Activated CD4-positive, alpha-beta memory T cell treated with anti-CD3 and anti-CD28 coated beads for 36 hours (primary cell): Measurements from ENCODE around the gene MMS22L. TPM values are rescaled to one million over a fixed set of nuclear protein-coding genes. Genes with fewer than 3 reads are reported as not detected.

Experiments used
- CTCF ChIA-PET: fragments of 350-600 bp; sonication (Branson Sonifier 250); formaldehyde crosslinking; loops from one replicate; lab custom pipeline; 2021; ENCODE audit warnings: antibody characterized with exemption, inconsistent platforms; lab: Charles Lee
- POLR2A ChIA-PET: fragments of 350-600 bp; sonication (Branson Sonifier 250); formaldehyde crosslinking; loops from one replicate; lab custom pipeline; 2021; ENCODE audit warnings: antibody characterized with exemption; lab: Charles Lee
- DNase-seq: peaks from one replicate; pipeline ENCODE4 v3.0.0-alpha.2; 2020
- H3K27ac Mint-ChIP-seq: one replicate; pipeline ENCODE4 v1.8.0; 2021; ENCODE audit warnings: mixed read lengths
- H3K27me3 Mint-ChIP-seq: one replicate; pipeline ENCODE4 v1.8.0; 2021; ENCODE audit warnings: mixed read lengths
- H3K36me3 Mint-ChIP-seq: one replicate; pipeline ENCODE4 v1.8.0; 2021; ENCODE audit warnings: mixed read lengths
- H3K4me1 Mint-ChIP-seq: one replicate; pipeline ENCODE4 v1.8.0; 2021; ENCODE audit warnings: low read depth, mixed read lengths
- H3K4me3 Mint-ChIP-seq: one replicate; pipeline ENCODE4 v1.8.0; 2021; ENCODE audit warnings: mild to moderate bottlenecking, mixed read lengths
- H3K9me3 Mint-ChIP-seq: one replicate; pipeline ENCODE4 v1.8.0; 2021; ENCODE audit warnings: mixed read lengths
- intact Hi-C: fragments of 100-400 bp; cut with micrococcal nuclease; formaldehyde crosslinking; loops from one replicate; pipeline ENCODE4 v1.15.1; 2023
- total RNA-seq, 2 experiments: library from RNA; stranded (reverse); gene quantifications; one replicate each; pipeline ENCODE4 v1.2.3, GENCODE V29; 2021

MMS22L gene
- total RNA-seq, 2 experiments from 2014 or later = 38.5 to 43.3 TPM

DNA sequence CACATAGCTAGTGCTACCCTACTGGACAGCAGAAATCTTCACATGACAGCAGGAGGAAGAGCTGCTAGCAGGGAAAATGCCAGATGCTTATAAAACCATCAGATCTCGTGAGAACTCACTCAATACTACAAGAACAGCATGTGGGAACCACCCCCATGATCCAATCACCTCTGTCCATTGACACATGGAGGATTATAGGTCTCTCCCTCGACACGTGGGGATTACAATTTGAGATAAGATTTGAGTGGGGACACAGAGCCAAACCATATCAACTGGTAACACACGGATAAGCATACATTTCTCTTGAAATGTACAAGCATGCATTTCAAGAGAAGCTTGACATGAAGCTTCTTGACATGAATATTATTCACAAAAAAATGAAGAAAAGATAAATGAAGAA lies 64.1 kb downstream of the MMS22L start:
- H3K4me3 Mint-ChIP-seq = no peak overlapping the region
- no peaks in the 10 kb centered on the region for H3K4me1 Mint-ChIP-seq
- peaks cover 6% of the 10 kb centered on the region for H3K36me3 Mint-ChIP-seq
- intact Hi-C loops = no loop called here
- DNase-seq = no peak
- no peaks in the 10 kb centered on the region for H3K9me3 Mint-ChIP-seq
- H3K27ac Mint-ChIP-seq = no peak overlapping the region
- POLR2A ChIA-PET = no interaction called here
- no peaks in the 10 kb centered on the region for H3K27me3 Mint-ChIP-seq
- CTCF ChIA-PET = no interaction called here

DNA sequence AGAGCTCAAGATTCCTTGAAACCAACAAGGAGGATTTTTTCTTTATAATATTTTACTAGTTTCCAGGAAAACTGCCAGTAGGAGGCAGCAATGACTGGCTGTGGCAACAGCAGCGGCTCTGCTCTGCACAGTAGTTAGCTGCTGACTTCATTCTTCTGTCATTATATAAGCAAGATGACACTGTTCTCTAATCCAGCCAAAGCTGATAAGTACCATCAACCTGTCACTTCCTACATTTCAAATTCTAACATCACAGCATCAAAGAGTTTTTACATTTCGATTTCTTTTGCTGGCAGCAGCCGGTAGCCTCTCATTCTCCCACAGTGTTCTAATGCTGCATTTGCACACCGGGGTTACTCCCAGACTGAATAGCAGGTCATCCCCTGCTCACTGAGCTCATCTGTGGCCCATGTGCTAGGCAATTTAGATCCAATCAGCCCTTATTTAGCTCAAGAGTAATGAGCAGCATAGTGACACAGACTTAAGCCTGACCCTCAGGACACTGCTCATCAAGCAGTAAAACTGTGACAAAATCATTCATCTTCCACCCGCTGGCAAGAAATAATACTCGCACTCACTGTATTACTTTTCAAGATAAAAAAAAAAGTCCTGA lies 67.8 kb downstream of the MMS22L start:
- CTCF ChIA-PET = interaction anchor here (0.7 to 1.4 kb wide), 5 partner anchors 21 to 179 kb away, joined by 3 to 5 read pairs (median 4); no protein-coding TSS in a partner anchor
- no peak for DNase-seq
- Mint-ChIP-seq H3K36me3 (peaks cover 13% of the 10 kb centered on the region), H3K4me1 (no peaks in the 10 kb centered on the region), H3K4me3 (no peak overlapping the region), H3K27ac (no peak overlapping the region), H3K9me3 (no peaks in the 10 kb centered on the region), H3K27me3 (no peaks in the 10 kb centered on the region)
- intact Hi-C loops = no loop called here
- POLR2A ChIA-PET = no interaction called here

DNA sequence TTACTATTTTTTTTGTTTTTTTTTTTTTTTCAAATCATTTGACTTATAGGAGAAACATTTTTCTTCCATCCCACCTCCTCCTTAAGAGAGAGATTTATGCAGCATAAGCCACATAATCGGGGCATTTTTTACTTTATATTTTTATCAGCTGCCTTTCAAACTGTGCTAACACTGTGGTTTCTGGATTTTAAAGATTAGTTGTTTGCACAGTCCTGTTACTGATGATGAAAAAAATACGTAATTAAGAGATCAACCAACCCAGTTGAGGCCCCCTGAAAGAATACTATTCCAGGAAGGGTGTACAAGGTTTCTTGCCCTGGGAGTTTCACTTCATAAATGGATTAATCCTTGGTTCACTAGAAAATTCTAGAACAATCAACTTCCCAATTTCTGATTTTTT lies 68.3 kb downstream of the MMS22L start:
- POLR2A ChIA-PET = no interaction called here
- no peaks in the 10 kb centered on the region for H3K4me1 Mint-ChIP-seq
- H3K27ac Mint-ChIP-seq = no peak overlapping the region
- no peak overlapping the region for H3K4me3 Mint-ChIP-seq
- H3K36me3 Mint-ChIP-seq = peaks cover 14% of the 10 kb centered on the region
- DNase-seq = no peak
- H3K27me3 Mint-ChIP-seq = no peaks in the 10 kb centered on the region
- no peaks in the 10 kb centered on the region for H3K9me3 Mint-ChIP-seq
- intact Hi-C loops = no loop called here
- CTCF ChIA-PET = interaction anchor here (1.1 to 1.4 kb wide), 3 partner anchors 21 to 28 kb away, joined by 3 to 5 read pairs (median 4); no protein-coding TSS in a partner anchor

DNA sequence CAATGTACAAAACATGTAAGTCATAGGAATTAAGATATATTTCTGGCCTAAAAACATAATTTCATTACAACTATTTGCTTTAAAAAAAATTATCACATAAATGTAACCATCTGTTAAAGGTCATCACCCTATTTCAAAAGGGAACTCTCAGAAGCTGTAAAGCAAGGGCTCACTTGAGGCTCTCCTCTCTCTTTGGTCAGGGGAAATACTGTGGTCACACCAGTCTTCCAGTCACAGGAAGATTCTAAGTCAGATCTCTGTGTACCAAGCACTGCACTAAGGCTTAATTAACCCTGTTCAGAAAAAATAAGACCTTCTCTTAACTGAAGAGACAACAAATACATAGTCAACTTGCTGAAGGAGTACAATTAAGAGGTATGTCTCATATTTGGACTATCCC lies 75.6 kb downstream of the MMS22L start:
- H3K36me3 Mint-ChIP-seq = peaks cover 10% of the 10 kb centered on the region

DNA sequence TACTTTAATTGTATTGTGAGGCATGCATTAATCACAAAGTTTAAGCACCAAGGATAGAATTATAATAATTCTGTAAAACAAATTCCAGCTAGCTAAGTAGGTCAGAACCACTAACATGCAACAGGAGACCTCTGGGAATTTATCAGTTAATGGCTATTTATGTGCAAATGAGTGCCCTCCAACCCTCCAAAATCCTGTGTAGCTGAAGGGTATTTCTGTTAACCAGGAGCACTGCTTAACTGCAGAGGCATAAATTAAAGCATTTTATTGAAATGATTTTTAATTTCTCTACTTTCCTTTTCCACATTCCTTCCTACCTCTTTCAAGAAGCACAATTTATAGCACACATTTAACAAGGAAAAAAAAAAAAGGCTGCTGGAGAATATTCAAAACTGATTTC lies 77.0 kb downstream of the MMS22L start:
- no peaks in the 10 kb centered on the region for H3K9me3 Mint-ChIP-seq
- H3K27ac Mint-ChIP-seq = no peak overlapping the region
- CTCF ChIA-PET = no interaction called here
- DNase-seq = no peak
- no peaks in the 10 kb centered on the region for H3K4me1 Mint-ChIP-seq
- intact Hi-C loops = no loop called here
- POLR2A ChIA-PET = no interaction called here
- H3K36me3 Mint-ChIP-seq = peaks cover 6% of the 10 kb centered on the region
- H3K4me3 Mint-ChIP-seq = no peak overlapping the region
- no peaks in the 10 kb centered on the region for H3K27me3 Mint-ChIP-seq

More for the DNA sequence above, 75.6 kb downstream of the MMS22L start:
- intact Hi-C loops = no loop called here
- no peak overlapping the region for H3K27ac Mint-ChIP-seq
- ChIA-PET CTCF (interaction anchor here (1.5 kb wide), 1 partner anchor 21 kb away, joined by 3 read pairs; no protein-coding TSS in a partner anchor), POLR2A (no interaction called here)
- no peak overlapping the region for H3K4me3 Mint-ChIP-seq
- no peaks in the 10 kb centered on the region for H3K9me3 Mint-ChIP-seq
- no peaks in the 10 kb centered on the region for H3K27me3 Mint-ChIP-seq
- no peak for DNase-seq
- H3K4me1 Mint-ChIP-seq = no peaks in the 10 kb centered on the region

DNA sequence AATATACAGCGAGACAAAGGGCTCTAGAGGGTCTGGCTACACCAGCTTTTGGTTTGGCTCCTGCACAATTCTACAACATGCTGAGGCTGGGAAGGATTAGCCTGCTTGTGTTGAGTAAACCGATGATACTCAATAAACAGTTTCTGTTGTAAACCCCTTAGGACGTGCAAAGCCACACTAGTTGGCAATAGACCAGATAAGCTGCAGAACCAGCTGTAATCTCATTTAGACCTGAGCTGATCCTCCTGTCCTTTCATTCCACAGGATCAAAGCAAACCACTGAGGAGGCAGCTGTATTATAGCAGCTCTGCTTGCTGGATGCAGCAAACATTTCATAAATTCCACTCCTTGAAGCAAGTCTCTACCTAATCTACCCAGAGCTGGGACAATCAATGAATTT lies 79.7 kb downstream of the MMS22L start:
- no peaks in the 10 kb centered on the region for H3K27me3 Mint-ChIP-seq
- ChIA-PET POLR2A (no interaction called here), CTCF (no interaction called here)
- H3K9me3 Mint-ChIP-seq = no peaks in the 10 kb centered on the region
- no peak overlapping the region for H3K4me3 Mint-ChIP-seq
- H3K4me1 Mint-ChIP-seq = no peaks in the 10 kb centered on the region
- no peak overlapping the region for H3K27ac Mint-ChIP-seq
- DNase-seq = no peak
- intact Hi-C loops = no loop called here
- peaks cover 6% of the 10 kb centered on the region for H3K36me3 Mint-ChIP-seq

DNA sequence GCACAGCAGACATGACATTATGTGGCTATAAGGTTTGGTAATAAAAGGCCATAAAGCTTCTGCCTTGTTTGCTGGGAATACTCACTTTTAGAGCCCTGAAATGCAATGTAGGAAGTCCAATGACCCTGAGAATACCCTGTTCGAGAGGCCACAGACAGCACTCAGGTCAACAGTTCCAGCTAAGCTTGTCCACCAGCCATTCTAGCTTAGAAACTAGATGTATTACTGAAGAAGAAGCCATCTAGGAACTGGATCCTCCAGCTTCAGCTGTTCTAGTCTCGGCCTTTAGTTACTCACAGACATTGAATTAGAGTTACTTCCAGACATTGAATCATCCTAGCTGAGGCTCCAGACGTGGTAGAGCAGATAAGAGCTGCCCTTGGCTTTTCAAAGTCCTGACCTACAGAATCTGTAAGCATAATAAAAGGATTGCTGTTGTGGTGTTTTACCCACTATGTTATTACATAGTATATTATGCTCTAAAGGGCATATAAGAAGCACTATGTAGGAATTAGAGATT lies 84.9 kb downstream of the MMS22L start:
- no peak for DNase-seq
- Mint-ChIP-seq H3K27ac (no peak overlapping the region), H3K27me3 (no peaks in the 10 kb centered on the region), H3K4me1 (no peaks in the 10 kb centered on the region), H3K9me3 (no peaks in the 10 kb centered on the region), H3K4me3 (no peak overlapping the region), H3K36me3 (peaks cover 21% of the 10 kb centered on the region)
- intact Hi-C loops = no loop called here
- POLR2A ChIA-PET = no interaction called here
- CTCF ChIA-PET = interaction anchor here (1.6 kb wide), 1 partner anchor 12 kb away, joined by 7 read pairs; no protein-coding TSS in a partner anchor

DNA sequence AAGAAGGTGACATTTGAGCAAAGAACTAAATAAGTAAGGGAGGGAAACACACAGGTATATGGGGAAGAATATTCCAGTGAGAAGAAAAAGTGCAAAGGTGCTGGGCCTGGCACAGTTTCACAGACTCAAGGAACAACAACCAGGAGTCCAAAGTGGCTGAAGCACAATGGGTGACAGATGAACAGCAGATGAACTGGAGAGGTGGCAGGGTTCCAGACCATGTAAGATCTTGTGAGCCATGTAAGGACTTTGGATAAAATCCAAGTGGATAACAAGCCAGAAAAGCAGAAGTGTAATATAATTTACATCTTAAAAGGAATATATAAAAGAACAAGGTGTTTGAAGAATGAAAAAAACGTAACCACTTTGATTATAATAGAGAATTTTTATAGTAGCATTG lies 87.9 kb downstream of the MMS22L start:
- ChIA-PET POLR2A (no interaction called here), CTCF (interaction anchor here (1.0 kb wide), 1 partner anchor 9 kb away, joined by 3 read pairs; no protein-coding TSS in a partner anchor)
- no peak overlapping the region for H3K27ac Mint-ChIP-seq
- no peak overlapping the region for H3K4me3 Mint-ChIP-seq
- peaks cover 19% of the 10 kb centered on the region for H3K36me3 Mint-ChIP-seq
- H3K4me1 Mint-ChIP-seq = no peaks in the 10 kb centered on the region
- DNase-seq = no peak
- intact Hi-C loops = no loop called here
- H3K27me3 Mint-ChIP-seq = no peaks in the 10 kb centered on the region
- no peaks in the 10 kb centered on the region for H3K9me3 Mint-ChIP-seq

DNA sequence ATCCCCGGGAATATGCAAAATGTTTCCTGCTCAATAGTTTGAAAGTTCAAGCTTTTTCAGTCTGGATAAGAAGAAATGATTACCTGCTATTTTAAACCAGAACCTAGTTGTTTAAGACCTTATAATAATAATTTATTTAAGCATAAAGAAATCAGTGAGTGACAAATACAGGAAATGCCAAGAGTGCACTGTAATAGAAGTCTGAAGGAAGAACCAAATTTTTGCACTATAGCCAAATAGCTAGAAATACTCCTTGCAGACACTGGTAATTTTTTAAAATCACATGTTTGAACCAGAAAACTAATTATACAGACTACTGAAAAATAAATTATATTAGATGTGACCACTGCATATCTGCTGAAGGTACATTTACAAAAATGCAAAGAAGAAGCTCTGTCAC lies 93.2 kb downstream of the MMS22L start:
- intact Hi-C loops = loop anchor here (5.0 kb wide), 1 partner anchor 122 kb away; no protein-coding TSS in a partner anchor
- Mint-ChIP-seq H3K9me3 (no peaks in the 10 kb centered on the region), H3K4me3 (no peak overlapping the region), H3K27me3 (no peaks in the 10 kb centered on the region), H3K36me3 (peaks cover 11% of the 10 kb centered on the region), H3K4me1 (no peaks in the 10 kb centered on the region), H3K27ac (no peak overlapping the region)
- no peak for DNase-seq
- POLR2A ChIA-PET = no interaction called here
- CTCF ChIA-PET = interaction anchor here (1.5 to 2.1 kb wide), 2 partner anchors 11 to 25 kb away, joined by 4 to 10 read pairs; no protein-coding TSS in a partner anchor

DNA sequence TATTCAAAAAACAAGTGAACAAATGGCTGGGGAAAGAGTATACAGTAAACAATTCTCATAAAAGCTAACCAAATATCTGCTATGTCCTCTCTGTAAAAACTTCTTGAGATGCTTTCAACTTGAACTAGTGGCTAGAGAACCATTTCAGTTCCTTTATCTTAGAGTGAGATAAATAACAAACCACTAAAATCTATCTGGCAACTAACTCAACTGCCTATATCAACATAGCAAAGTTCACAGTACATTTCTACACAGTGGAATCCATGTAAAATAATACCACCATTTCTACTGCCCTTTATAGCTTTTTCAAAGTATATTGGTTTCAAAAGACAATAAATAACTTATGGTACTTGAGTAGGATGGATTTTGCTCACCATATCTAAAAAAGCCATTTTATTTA lies 95.1 kb downstream of the MMS22L start:
- no peaks in the 10 kb centered on the region for H3K9me3 Mint-ChIP-seq
- H3K4me1 Mint-ChIP-seq = no peaks in the 10 kb centered on the region
- H3K27me3 Mint-ChIP-seq = no peaks in the 10 kb centered on the region
- H3K4me3 Mint-ChIP-seq = no peak overlapping the region
- no peak for DNase-seq
- intact Hi-C loops = loop anchor here (5.0 kb wide), 1 partner anchor 121 kb away; no protein-coding TSS in a partner anchor
- H3K27ac Mint-ChIP-seq = no peak overlapping the region
- peaks cover 2% of the 10 kb centered on the region for H3K36me3 Mint-ChIP-seq
- ChIA-PET POLR2A (interaction anchor here (0.6 kb wide), 1 partner anchor 416 kb away, joined by 3 read pairs; no protein-coding TSS in a partner anchor), CTCF (interaction anchor here (1.0 to 1.5 kb wide), 4 partner anchors 10 to 207 kb away, joined by 3 to 7 read pairs (median 4); no protein-coding TSS in a partner anchor)

DNA sequence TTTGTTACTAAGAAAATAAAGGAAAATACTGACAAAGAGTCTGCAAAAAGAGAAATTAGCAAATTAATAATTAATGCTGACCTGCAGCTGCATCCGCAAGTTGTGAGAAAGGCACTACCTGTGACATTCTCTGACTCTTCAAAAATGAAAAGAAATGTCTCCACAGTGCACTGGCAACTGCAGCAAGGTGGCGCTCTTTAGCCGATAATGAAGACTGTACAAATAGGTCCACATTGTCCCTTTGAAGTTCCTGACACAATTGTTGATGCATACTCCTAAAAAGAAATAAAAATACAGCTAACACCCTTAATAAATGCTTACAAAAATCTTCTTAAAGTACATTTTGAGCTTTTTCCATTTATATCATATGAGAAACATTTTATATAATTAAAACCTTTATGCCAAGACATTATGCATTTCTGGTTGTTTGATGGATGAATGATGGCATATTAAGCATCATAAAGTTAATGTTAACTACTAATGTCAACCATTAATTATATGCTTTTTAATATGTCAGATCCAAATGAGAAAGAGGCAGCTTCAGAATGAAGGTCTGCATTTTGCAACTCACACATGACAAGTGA lies 96.5 kb downstream of the MMS22L start:
- CTCF ChIA-PET = interaction anchor here (0.6 to 3.1 kb wide), 20 partner anchors 8 to 697 kb away, joined by 3 to 28 read pairs (median 3); no protein-coding TSS in a partner anchor
- intact Hi-C loops = loop anchor here (1.0 to 5.0 kb wide), 2 partner anchors 119 to 208 kb away; no protein-coding TSS in a partner anchor
- no peaks in the 10 kb centered on the region for H3K27me3 Mint-ChIP-seq

DNA sequence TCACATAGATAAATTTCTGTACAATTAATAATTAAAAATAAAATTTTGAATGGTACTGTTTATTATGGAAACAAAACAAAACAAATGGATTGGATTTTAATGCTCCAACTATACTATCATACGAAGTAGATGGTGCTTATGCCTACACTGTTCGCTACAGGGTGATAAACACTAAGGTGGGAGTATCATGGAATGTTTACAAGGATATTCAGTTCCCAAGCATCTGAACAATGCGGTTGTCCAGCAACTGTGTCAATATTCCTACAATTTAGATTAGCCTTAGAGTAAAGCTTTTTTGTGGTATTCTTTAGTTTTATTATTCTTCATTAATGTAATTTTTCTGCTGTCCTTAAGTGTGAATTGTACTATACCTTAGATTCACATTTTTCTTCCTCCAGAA lies 105.1 kb downstream of the MMS22L start:
- ChIA-PET CTCF (interaction anchor here (1.9 to 2.3 kb wide), 2 partner anchors 8 to 10 kb away, joined by 4 to 9 read pairs; no protein-coding TSS in a partner anchor), POLR2A (no interaction called here)
- Mint-ChIP-seq H3K4me3 (no peak overlapping the region), H3K9me3 (no peaks in the 10 kb centered on the region), H3K27me3 (no peaks in the 10 kb centered on the region), H3K36me3 (peaks cover 27% of the 10 kb centered on the region), H3K27ac (no peak overlapping the region), H3K4me1 (no peaks in the 10 kb centered on the region)
- intact Hi-C loops = no loop called here
- no peak for DNase-seq

More for the DNA sequence above, 96.5 kb downstream of the MMS22L start:
- H3K36me3 Mint-ChIP-seq = peaks cover 2% of the 10 kb centered on the region
- H3K4me3 Mint-ChIP-seq = no peak overlapping the region
- POLR2A ChIA-PET = no interaction called here
- H3K27ac Mint-ChIP-seq = no peak overlapping the region
- no peaks in the 10 kb centered on the region for H3K9me3 Mint-ChIP-seq
- DNase-seq = peak; percentile 71
- no peaks in the 10 kb centered on the region for H3K4me1 Mint-ChIP-seq
